GM23338 (cell line): ENCODE data around the gene TECTA. TPM values are rescaled to one million over a fixed set of nuclear protein-coding genes. Genes with fewer than 3 reads are reported as not detected.

Experiments used
- ATAC-seq: fragments of 200-7000 bp; cut with Tn5 transposase; 3 replicates; pipeline ENCODE4 v1.9.1; 2020
- DNase-seq: peaks from one replicate; pipeline ENCODE4 v3.0.0-alpha.2; 2015; ENCODE audit warnings: low spot score
- H2AFZ ChIP-seq: fragments of 200-600 bp; sonication (generic); 2 replicates; pipeline ENCODE4 v1.8.0; 2016; ENCODE audit warnings: antibody characterized with exemption, mild to moderate bottlenecking, moderate library complexity
- H3F3A ChIP-seq: fragments of 200-600 bp; sonication (generic); replicated peaks from 2 replicates; pipeline ENCODE4 v1.8.0; 2017; ENCODE audit warnings: antibody characterized with exemption, mixed run types, low read depth
- H3K27ac ChIP-seq: fragments of 200-600 bp; sonication (generic); 2 replicates; pipeline ENCODE4 v1.6.1; 2016; ENCODE audit warnings: low read depth
- H3K27me3 ChIP-seq: fragments of 200-600 bp; sonication (generic); 2 replicates; pipeline ENCODE4 v1.8.0; 2016; ENCODE audit warnings: mild to moderate bottlenecking, mixed run types, moderate library complexity; ENCODE audit not compliant: insufficient read depth
- H3K36me3 ChIP-seq: fragments of 200-600 bp; sonication (generic); 2 replicates; pipeline ENCODE4 v1.8.0; 2016; ENCODE audit warnings: mild to moderate bottlenecking; ENCODE audit not compliant: insufficient read depth
- H3K4me1 ChIP-seq: fragments of 200-600 bp; sonication (generic); 2 replicates; pipeline ENCODE4 v1.8.0; 2016; ENCODE audit warnings: mild to moderate bottlenecking, moderate library complexity; ENCODE audit not compliant: insufficient read depth
- H3K4me2 ChIP-seq: fragments of 200-600 bp; sonication (generic); 2 replicates; pipeline ENCODE4 v1.7.1; 2017; ENCODE audit warnings: mixed run types
- H3K4me3 ChIP-seq: fragments of 200-600 bp; sonication (generic); 2 replicates; pipeline ENCODE4 v1.6.1; 2016; ENCODE audit warnings: mixed run types
- H3K79me2 ChIP-seq: fragments of 200-600 bp; sonication (generic); replicated peaks from 2 replicates; pipeline ENCODE4 v1.8.0; 2017; ENCODE audit warnings: mild to moderate bottlenecking; ENCODE audit not compliant: insufficient read depth
- H3K9me2 ChIP-seq: fragments of 200-600 bp; sonication (generic); 2 replicates; pipeline ENCODE4 v1.8.0; 2017; ENCODE audit not compliant: insufficient read depth
- H4K20me1 ChIP-seq: fragments of 200-600 bp; sonication (generic); replicated peaks from 2 replicates; pipeline ENCODE4 v1.8.0; 2017; ENCODE audit warnings: mild to moderate bottlenecking; ENCODE audit not compliant: insufficient read depth
- H3K27ac Mint-ChIP-seq: 2 replicates; pipeline ENCODE4 v1.8.0; 2020; ENCODE audit warnings: inconsistent platforms, mild to moderate bottlenecking, moderate library complexity, mixed read lengths
- H3K27me3 Mint-ChIP-seq: 3 replicates; pipeline ENCODE4 v1.8.0; 2022; ENCODE audit warnings: low read depth, mild to moderate bottlenecking, moderate library complexity, mixed read lengths, inconsistent platforms; ENCODE audit not compliant: insufficient read depth, poor library complexity
- H3K36me3 Mint-ChIP-seq: 3 replicates; pipeline ENCODE4 v1.8.0; 2021; ENCODE audit warnings: low read depth, mild to moderate bottlenecking, inconsistent platforms, moderate library complexity, mixed read lengths
- H3K4me1 Mint-ChIP-seq: 3 replicates; pipeline ENCODE4 v1.8.0; 2020; ENCODE audit warnings: mild to moderate bottlenecking, inconsistent platforms, mixed read lengths
- H3K4me3 Mint-ChIP-seq: 3 replicates; pipeline ENCODE4 v1.8.0; 2021; ENCODE audit warnings: moderate library complexity, mild to moderate bottlenecking, inconsistent platforms, mixed read lengths
- H3K9me3 Mint-ChIP-seq: 3 replicates; pipeline ENCODE4 v1.8.0; 2020; ENCODE audit warnings: moderate library complexity, mild to moderate bottlenecking, inconsistent platforms, mixed read lengths
- CREB1 ChIP-seq: fragments of 250-450 bp; sonication (Bioruptor Pico); IDR thresholded peaks from 2 replicates; pipeline ENCODE4 v1.5.0; 2020; ENCODE audit warnings: low read depth, mild to moderate bottlenecking, moderate library complexity
- CTCF ChIP-seq, 2 experiments: fragments of 200-600 bp in 1 of 2; sonication (generic) in 1 of 2; conservative IDR thresholded peaks; 2 replicates each; pipeline versions ENCODE4 v1.5.1 to v1.6.1; 2016 to 2017; ENCODE audit warnings: antibody characterized with exemption in 2 of 2, low read depth in 2 of 2, mild to moderate bottlenecking in 2 of 2, moderate library complexity in 1 of 2
- ETS1 ChIP-seq: IDR thresholded peaks from 2 replicates; pipeline ENCODE4 v1.6.1; 2016; ENCODE audit warnings: antibody characterized with exemption
- EZH2 ChIP-seq: fragments of 200-600 bp; sonication (generic); IDR thresholded peaks from one replicate; pipeline ENCODE4 v1.8.0; 2017; ENCODE audit warnings: antibody characterized with exemption, mild to moderate bottlenecking, low read depth; ENCODE audit not compliant: unreplicated experiment
- EZH2phosphoT487 ChIP-seq: fragments of 200-600 bp; sonication (generic); IDR thresholded peaks from one replicate; pipeline ENCODE4 v1.8.1; 2018; ENCODE audit warnings: antibody characterized with exemption; ENCODE audit not compliant: unreplicated experiment
- JUNB ChIP-seq: IDR thresholded peaks from one replicate; pipeline ENCODE4 v1.6.1; 2016; ENCODE audit warnings: antibody characterized with exemption; ENCODE audit not compliant: unreplicated experiment
- NANOG ChIP-seq: IDR thresholded peaks from 2 replicates; pipeline ENCODE4 v1.6.1; 2016; ENCODE audit warnings: antibody characterized with exemption, borderline replicate concordance
- POLR2AphosphoS5 ChIP-seq: IDR thresholded peaks from 2 replicates; pipeline ENCODE4 v1.6.1; 2016; ENCODE audit warnings: antibody characterized with exemption, low read depth
- REST ChIP-seq: IDR thresholded peaks from one replicate; pipeline ENCODE4 v1.6.1; 2018; ENCODE audit warnings: antibody characterized with exemption; ENCODE audit not compliant: unreplicated experiment
- STAT1 ChIP-seq: IDR thresholded peaks from one replicate; pipeline ENCODE4 v1.6.1; 2016; ENCODE audit warnings: antibody characterized with exemption; ENCODE audit not compliant: unreplicated experiment
- ZNF331 ChIP-seq: fragments of 250-450 bp; sonication (Bioruptor Pico); IDR thresholded peaks from 2 replicates; pipeline ENCODE4 v1.5.0; 2020; ENCODE audit warnings: low read depth, mild to moderate bottlenecking, moderate library complexity
- polyA plus RNA-seq: library from polyadenylated mRNA; unstranded; fragments of >200 nt; fragmentation: Nextera tagmentation; extraction: Ambion mirVana; gene quantifications from 2 replicates; pipeline ENCODE4 v1.2.1, GENCODE V29; 2016
- total RNA-seq: library from RNA; depleted of rRNA; stranded (reverse); fragments of >200 nt; shearing (Covaris generic); gene quantifications from 2 replicates; pipeline ENCODE4 v1.2.3, GENCODE V29; 2014

The TECTA gene
- total and polyA plus RNA-seq, 2 experiments from 2014 or later = 0.34 to 0.69 TPM

DNA sequence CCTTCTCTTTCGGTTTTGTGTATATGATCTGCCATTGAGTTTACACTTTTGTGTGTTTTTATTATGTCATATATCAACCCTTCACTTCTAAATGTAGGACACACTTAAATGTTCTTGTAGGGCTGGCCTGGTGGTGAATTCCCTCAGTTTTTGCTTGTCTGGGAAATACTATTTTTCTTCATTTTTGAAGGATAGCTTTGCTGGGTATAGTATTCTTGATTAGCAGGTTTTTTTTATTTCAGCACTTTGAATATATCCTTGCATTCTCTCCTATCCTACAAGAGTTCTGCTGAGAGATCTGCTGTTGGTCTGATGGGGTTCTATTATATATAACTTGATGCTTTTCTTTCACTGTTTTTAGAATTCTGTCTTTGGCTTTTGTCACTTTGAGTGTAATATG lies 79.1 kb downstream of the TECTA start:
- Histone ChIP-seq H3K4me2 (no peak overlapping the region), H3F3A (no peaks in the 10 kb centered on the region), H2AFZ (no peak overlapping the region), H3K9me2 (no peaks in the 10 kb centered on the region; the same call in 1 of the 2 replicates), H3K27ac (no peak overlapping the region), H3K79me2 (no peaks in the 10 kb centered on the region), H3K27me3 (no peaks in the 10 kb centered on the region), H3K4me1 (no peaks in the 10 kb centered on the region), H4K20me1 (no peaks in the 10 kb centered on the region), H3K4me3 (no peak overlapping the region), H3K36me3 (peaks cover 17% of the 10 kb centered on the region)
- Mint-ChIP-seq H3K9me3 (peaks cover 61% of the 10 kb centered on the region), H3K4me3 (no peak overlapping the region), H3K27ac (no peak overlapping the region), H3K4me1 (no peaks in the 10 kb centered on the region), H3K36me3 (peaks cover 49% of the 10 kb centered on the region), H3K27me3 (peaks cover 8% of the 10 kb centered on the region)
- ATAC-seq (no peak), DNase-seq (no peak)
- TF ChIP-seq STAT1 (no peak), ZNF331 (CRISPR knock-in tag) (no peak)

DNA sequence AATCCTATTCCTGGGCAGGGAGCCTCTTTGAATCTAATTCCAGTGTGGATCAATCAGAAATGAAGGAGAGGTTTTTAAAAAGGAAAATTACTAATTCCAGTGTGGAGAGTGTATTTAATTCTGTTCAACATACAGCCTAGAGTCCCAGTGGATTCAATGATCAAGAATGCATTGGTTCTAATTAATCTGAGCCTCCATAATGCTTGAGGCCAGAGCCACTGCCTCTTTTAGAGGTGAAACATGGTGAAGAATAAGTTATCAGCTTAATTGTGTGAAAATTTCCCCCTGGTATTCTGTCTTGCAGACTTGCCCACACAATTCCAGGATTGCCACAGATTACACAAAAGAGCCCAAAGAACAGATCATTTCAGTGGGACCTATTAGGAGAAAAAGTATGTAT lies 87.7 kb downstream of the TECTA start:
- ATAC-seq (no peak), DNase-seq (no peak)
- no peak overlapping the region for H3K27ac ChIP-seq
- Mint-ChIP-seq H3K27me3 (no peaks in the 10 kb centered on the region), H3K4me3 (no peak overlapping the region), H3K4me1 (no peaks in the 10 kb centered on the region), H3K27ac (no peak overlapping the region), H3K36me3 (peaks cover 20% of the 10 kb centered on the region), H3K9me3 (no peaks in the 10 kb centered on the region)
- no peaks in the 10 kb centered on the region for H3K27me3 ChIP-seq
- no peaks in the 10 kb centered on the region for H3K36me3 ChIP-seq
- no peak overlapping the region for H3K4me2 ChIP-seq
- H4K20me1 ChIP-seq = no peaks in the 10 kb centered on the region
- no peaks in the 10 kb centered on the region for H3F3A ChIP-seq
- no peaks in the 10 kb centered on the region; the same call in none of the 2 replicates for H3K9me2 ChIP-seq
- H3K4me3 ChIP-seq = no peak overlapping the region
- no peaks in the 10 kb centered on the region for H3K4me1 ChIP-seq
- H2AFZ ChIP-seq = no peak overlapping the region
- H3K79me2 ChIP-seq = no peaks in the 10 kb centered on the region
- TF ChIP-seq CTCF (conservative IDR thresholded peaks at IDR 0.05; ENCODE audit: low read depth in 2 of 2) (no peak), EZH2phosphoT487 (no peak), ETS1 (no peak), REST (no peak), CREB1 (CRISPR knock-in tag) (no peak), EZH2 (no peak), JUNB (no peak), POLR2AphosphoS5 (no peak), NANOG (no peak)
